HUES48 (cell line): Measurements from ENCODE around the gene PDE4B.

Experiments used
- H3K27ac ChIP-seq: one replicate; pipeline ENCODE4 v1.7.0; 2013; ENCODE audit warnings: low read depth, low read length, inconsistent platforms
- H3K27me3 ChIP-seq: 2 replicates; pipeline ENCODE4 v1.6.1; 2013; ENCODE audit warnings: mild to moderate bottlenecking, low read length; ENCODE audit not compliant: control insufficient read depth, insufficient read depth
- H3K36me3 ChIP-seq: 2 replicates; pipeline ENCODE4 v1.6.1; 2013; ENCODE audit warnings: low read length; ENCODE audit not compliant: control insufficient read depth, insufficient read depth
- H3K4me1 ChIP-seq: 2 replicates; pipeline ENCODE4 v1.6.1; 2013; ENCODE audit warnings: mild to moderate bottlenecking, low read length; ENCODE audit not compliant: control insufficient read depth, insufficient read depth
- H3K4me3 ChIP-seq: 2 replicates; pipeline ENCODE4 v1.5.1; 2013; ENCODE audit warnings: mild to moderate bottlenecking, low read depth, low read length
- H3K9ac ChIP-seq: 2 replicates; pipeline ENCODE4 v1.6.1; 2013; ENCODE audit warnings: mild to moderate bottlenecking, low read depth, low read length, moderate library complexity
- H3K9me3 ChIP-seq: 2 replicates; pipeline ENCODE4 v1.6.1; 2013; ENCODE audit warnings: low read length; ENCODE audit not compliant: control insufficient read depth, insufficient read depth

The PDE4B gene

GRCh38 chr1:66211521-66211920 is 418.8 kb downstream of the PDE4B start:
- Histone ChIP-seq H3K36me3 (no peaks in the 10 kb centered on the region), H3K4me3 (no peak overlapping the region), H3K27me3 (no peaks in the 10 kb centered on the region), H3K9ac (no peak overlapping the region), H3K9me3 (no peaks in the 10 kb centered on the region; the same call in 1 of the 2 replicates), H3K4me1 (no peaks in the 10 kb centered on the region), H3K27ac (no peak overlapping the region)

GRCh38 chr1:66213491-66213890 is 420.8 kb downstream of the PDE4B start:
- Histone ChIP-seq H3K27ac (no peak overlapping the region), H3K9me3 (no peaks in the 10 kb centered on the region), H3K36me3 (no peaks in the 10 kb centered on the region), H3K27me3 (no peaks in the 10 kb centered on the region), H3K4me3 (no peak overlapping the region), H3K9ac (no peak overlapping the region), H3K4me1 (no peaks in the 10 kb centered on the region)

- Histone ChIP-seq H3K4me1 (no peaks in the 10 kb centered on the region), H3K27ac (no peak overlapping the region), H3K36me3 (no peaks in the 10 kb centered on the region), H3K9me3 (no peaks in the 10 kb centered on the region), H3K9ac (no peak overlapping the region), H3K4me3 (no peak overlapping the region), H3K27me3 (no peaks in the 10 kb centered on the region)
These were observed 422.2 kb downstream of the PDE4B start for GRCh38 chr1:66214901-66215300.

- Histone ChIP-seq H3K9me3 (no peaks in the 10 kb centered on the region), H3K27ac (no peak overlapping the region), H3K36me3 (no peaks in the 10 kb centered on the region), H3K27me3 (no peaks in the 10 kb centered on the region), H3K9ac (no peak overlapping the region), H3K4me1 (no peaks in the 10 kb centered on the region), H3K4me3 (no peak overlapping the region)
These were observed 424.3 kb downstream of the PDE4B start for GRCh38 chr1:66217021-66217420.

- H3K27me3 ChIP-seq, result no peaks in the 10 kb centered on the region
- H3K9ac ChIP-seq, result no peak overlapping the region
- no peaks in the 10 kb centered on the region for H3K4me1 ChIP-seq
- no peak overlapping the region for H3K4me3 ChIP-seq
- no peaks in the 10 kb centered on the region for H3K36me3 ChIP-seq
- H3K9me3 ChIP-seq, result no peaks in the 10 kb centered on the region
- no peak overlapping the region for H3K27ac ChIP-seq
These were observed 424.9 kb downstream of the PDE4B start for GRCh38 chr1:66217561-66217960.

- Histone ChIP-seq H3K27me3 (no peaks in the 10 kb centered on the region), H3K36me3 (no peaks in the 10 kb centered on the region), H3K27ac (no peak overlapping the region), H3K9ac (no peak overlapping the region), H3K4me3 (no peak overlapping the region), H3K9me3 (no peaks in the 10 kb centered on the region), H3K4me1 (no peaks in the 10 kb centered on the region)
These were observed 427.8 kb downstream of the PDE4B start for GRCh38 chr1:66220477-66220876.

GRCh38 chr1:66223681-66224080 is 431.0 kb downstream of the PDE4B start:
- H3K36me3 ChIP-seq, result no peaks in the 10 kb centered on the region
- no peak overlapping the region for H3K4me3 ChIP-seq
- H3K4me1 ChIP-seq, result no peaks in the 10 kb centered on the region
- H3K27ac ChIP-seq, result no peak overlapping the region
- H3K27me3 ChIP-seq, result no peaks in the 10 kb centered on the region
- no peaks in the 10 kb centered on the region for H3K9me3 ChIP-seq
- no peak overlapping the region for H3K9ac ChIP-seq

- Histone ChIP-seq H3K4me3 (no peak overlapping the region), H3K36me3 (no peaks in the 10 kb centered on the region), H3K27ac (no peak overlapping the region), H3K9me3 (no peaks in the 10 kb centered on the region), H3K9ac (no peak overlapping the region), H3K4me1 (no peaks in the 10 kb centered on the region), H3K27me3 (no peaks in the 10 kb centered on the region)
These were observed 434.3 kb downstream of the PDE4B start for GRCh38 chr1:66226985-66227384.

- H3K4me1 ChIP-seq, result no peaks in the 10 kb centered on the region
- H3K9me3 ChIP-seq, result no peaks in the 10 kb centered on the region
- H3K27ac ChIP-seq, result no peak overlapping the region
- H3K36me3 ChIP-seq, result no peaks in the 10 kb centered on the region
- H3K4me3 ChIP-seq, result no peak overlapping the region
- no peaks in the 10 kb centered on the region for H3K27me3 ChIP-seq
- no peak overlapping the region for H3K9ac ChIP-seq
These were observed 435.3 kb downstream of the PDE4B start for GRCh38 chr1:66227966-66228365.

- H3K27ac ChIP-seq, result no peak overlapping the region
- no peak overlapping the region for H3K9ac ChIP-seq
- H3K4me1 ChIP-seq, result no peaks in the 10 kb centered on the region
- H3K27me3 ChIP-seq, result no peaks in the 10 kb centered on the region
- no peaks in the 10 kb centered on the region for H3K9me3 ChIP-seq
- no peaks in the 10 kb centered on the region for H3K36me3 ChIP-seq
- no peak overlapping the region for H3K4me3 ChIP-seq
These were observed 438.5 kb downstream of the PDE4B start for GRCh38 chr1:66231217-66231616.

GRCh38 chr1:66231681-66232463 is 439.2 kb downstream of the PDE4B start:
- Histone ChIP-seq H3K27ac (no peak overlapping the region), H3K9me3 (no peaks in the 10 kb centered on the region), H3K4me3 (no peak overlapping the region), H3K27me3 (no peaks in the 10 kb centered on the region), H3K9ac (no peak overlapping the region), H3K36me3 (no peaks in the 10 kb centered on the region), H3K4me1 (no peaks in the 10 kb centered on the region)
